GM19025 (cell line): ENCODE measurements around the gene PIGX.

Experiments used
- ATAC-seq: cut with Tn5 transposase; IDR thresholded peaks from one replicate; pipeline ENCODE4 v1.9.1; 2021; ENCODE audit warnings: mild to moderate bottlenecking, low read depth, moderate library complexity; ENCODE audit not compliant: unreplicated experiment

The PIGX gene

DNA sequence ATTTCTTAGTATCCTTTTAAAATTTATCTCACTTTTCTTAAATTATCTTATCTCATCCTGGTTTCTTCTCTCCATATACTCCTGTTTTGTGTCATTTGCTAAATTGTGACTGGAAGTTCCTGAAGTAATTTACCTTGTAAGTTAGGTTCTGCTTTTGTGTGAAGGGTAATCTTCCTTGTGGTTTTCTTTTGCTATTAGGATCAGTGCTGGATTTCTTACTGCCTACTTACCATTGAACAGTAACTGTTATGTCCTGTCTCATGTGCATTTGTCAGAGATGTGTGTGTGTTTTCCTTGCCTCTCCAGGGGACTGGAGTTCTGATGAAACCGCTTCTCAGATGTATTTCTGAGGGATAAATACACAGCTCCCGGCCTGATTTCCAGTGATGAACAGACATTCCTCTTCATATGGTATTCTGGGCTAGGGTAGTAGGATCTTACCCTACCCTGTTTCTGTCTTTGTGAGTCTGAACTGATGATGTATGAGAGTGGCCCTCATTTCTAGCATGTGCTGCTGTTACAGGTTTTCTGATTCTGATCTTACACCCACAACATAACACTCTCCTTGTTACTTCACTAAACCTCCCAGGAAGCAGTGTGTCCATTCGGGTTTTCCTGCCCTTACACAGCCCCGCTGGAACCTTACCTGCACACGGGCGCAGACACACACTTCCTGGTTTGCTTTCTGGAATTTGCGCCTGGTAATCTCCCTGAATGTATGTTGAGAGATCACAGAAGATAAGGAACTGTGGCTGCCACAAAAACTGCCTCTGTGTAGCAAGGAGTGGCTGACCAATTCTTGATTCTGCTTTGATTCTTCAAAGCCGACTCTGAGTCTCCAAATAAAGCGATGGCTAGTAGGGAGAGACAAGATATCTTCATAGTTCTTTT lies 42.2 kb downstream of the PIGX start:
- no peak for ATAC-seq

DNA sequence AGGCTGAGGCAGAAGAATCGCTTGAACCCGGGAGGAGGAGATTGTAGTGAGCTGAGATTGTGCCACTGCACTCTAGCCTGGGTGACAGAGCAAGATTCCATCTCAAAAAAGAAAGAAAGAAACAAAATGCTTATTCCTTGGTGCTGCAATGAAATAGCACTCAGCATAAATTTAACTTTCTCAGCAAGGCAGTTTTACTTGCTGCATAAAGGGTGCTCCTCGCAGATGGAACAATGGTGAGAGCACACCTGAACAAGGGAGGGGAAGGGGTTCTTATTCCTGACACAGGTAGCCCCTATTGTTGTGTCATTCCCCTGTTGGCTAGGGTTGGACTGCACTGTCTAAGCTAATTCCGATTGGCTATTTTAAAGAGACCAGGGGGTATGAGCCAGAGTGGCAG lies 44.6 kb downstream of the PIGX start:
- ATAC-seq: no peak

DNA sequence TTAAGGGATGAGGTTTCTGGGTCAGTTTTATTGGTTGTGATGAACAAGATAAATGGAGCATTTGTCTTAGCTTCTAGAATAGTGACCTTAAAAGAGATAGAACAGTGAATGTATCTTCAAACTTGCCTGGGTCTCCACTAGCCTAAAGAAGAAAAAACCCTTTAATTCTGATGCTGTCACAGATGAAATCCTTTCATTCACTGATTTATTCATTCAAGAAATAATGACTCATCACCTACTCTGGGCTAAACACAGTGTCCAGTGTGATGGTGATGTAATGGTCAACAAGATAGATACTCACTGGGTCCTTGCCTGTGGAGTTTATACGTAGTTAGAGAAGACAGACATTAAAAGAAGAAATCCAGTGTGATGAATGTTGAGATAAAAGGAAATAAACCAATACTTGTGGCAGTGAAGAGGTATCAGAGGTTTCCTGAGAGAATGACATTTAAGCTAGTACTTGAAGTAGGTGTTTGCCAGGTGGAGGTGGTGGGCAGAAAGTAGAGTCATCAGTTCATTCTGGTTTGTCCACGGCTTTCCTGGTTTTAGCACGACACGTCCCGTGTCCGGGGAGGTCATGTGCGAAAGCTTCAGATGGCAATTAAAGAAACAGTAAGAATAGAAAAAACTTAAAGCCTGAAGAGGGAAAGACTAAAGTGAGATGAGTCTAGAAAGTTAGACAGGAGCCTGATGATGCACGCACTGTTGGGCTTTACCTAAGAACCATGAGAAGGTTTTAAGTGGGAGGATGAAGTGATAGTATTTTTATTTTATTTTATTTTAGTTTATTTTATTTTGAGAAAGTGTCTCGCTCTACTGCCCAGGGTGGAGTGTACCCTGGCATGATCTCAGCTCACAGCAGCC lies 45.9 kb downstream of the PIGX start:
- ATAC-seq: no peak

GRCh38 chr3:196763179-196763578 lies 51.0 kb downstream of the PIGX start:
- ATAC-seq: no peak

DNA sequence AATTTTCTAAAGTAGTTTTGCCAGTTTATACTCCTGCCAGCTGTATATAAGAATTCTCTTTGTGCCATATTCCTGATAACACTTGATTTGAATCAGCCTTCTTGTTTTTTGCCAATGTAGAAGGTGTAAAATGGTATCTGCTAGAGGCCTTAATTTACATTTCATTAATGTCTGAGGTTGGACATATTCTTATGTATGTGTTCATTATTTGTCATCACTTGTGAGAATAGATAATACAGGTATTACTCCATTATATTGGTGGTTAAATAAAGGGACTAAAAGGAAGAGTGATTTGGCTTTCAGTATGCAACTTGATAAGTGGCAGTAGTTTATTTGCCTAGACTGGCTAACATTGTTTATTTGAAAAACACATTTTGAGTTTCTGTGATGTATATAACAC lies 53.3 kb downstream of the PIGX start:
- no peak for ATAC-seq

GRCh38 chr3:196771067-196771466 lies 58.9 kb downstream of the PIGX start:
- ATAC-seq: no peak

GRCh38 chr3:196772102-196772501 lies 59.9 kb downstream of the PIGX start:
- ATAC-seq: no peak

- ATAC-seq: no peak
These were observed 60.7 kb downstream of the PIGX start for GRCh38 chr3:196772897-196773296.

- no peak for ATAC-seq
These were observed 62.1 kb downstream of the PIGX start for GRCh38 chr3:196774191-196774820.

GRCh38 chr3:196774848-196775422 lies 62.8 kb downstream of the PIGX start:
- no peak for ATAC-seq

DNA sequence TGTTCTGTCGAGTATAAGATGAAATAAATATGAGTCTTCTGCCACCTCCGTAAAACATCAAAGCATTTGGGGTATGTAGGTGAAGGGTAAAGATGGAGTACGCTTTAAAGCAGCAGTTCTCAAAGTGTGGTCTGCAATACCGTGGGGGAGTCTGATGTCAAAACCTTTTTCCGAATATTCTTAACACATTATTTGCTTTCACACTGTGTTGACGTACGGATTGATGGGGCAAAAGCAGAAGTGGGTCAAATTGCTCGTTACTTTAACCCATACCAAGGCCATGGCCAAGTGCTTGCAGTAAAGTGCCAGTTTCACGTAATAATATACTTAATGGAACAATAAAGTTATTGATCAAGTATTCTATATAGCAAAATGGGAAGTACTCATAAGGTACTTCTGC lies 63.8 kb downstream of the PIGX start:
- ATAC-seq: no peak

DNA sequence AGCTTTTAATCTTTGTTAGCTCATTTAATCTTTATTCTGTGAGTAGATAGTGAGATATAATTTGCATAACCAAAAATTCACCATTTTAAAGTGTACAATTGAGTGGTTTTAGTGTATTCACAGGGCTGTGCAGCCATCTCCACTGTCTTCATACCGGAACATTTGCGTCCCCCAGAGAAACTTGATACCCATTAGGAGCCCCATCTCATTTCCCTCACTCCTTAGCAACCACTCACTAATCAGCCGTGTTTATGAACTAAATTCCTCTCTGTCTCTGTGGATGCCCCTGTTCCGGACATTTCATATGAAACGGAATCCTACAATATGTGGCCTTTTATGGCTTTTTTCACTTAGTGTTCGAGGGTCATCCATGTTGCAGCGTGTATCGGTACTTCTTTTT lies 65.7 kb downstream of the PIGX start:
- ATAC-seq: no peak

DNA sequence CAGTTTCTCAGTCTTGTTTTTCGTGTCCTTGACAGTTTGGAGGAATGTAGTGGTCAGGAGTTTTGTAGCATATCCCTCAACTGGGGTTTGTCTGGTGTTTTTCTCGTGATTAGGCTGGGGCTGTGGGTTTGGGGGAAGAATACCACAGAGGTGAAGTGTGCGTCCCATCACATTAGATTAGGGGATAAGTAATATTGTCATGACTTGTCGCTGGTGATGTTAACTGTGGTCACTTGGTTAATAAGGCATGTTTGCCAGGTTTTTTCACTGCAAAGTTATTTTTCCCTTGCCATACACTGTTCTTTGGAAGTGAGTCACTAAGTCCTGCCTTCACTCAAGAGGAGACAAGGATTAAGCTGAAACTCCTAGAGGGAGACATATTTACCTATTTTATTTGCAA lies 66.6 kb downstream of the PIGX start:
- ATAC-seq: no peak

DNA sequence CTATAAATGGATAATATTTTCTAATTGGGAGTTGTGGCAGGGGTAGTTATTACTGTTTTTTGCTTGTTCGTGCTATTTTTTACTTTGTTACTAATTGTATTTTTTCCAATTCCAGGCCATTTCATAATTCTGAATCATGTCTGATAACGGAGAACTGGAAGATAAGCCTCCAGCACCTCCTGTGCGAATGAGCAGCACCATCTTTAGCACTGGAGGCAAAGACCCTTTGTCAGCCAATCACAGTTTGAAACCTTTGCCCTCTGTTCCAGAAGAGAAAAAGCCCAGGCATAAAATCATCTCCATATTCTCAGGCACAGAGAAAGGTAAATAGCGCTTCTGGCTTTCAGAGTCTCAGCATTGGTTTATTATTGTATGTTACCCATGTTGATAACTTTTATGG lies 70.3 kb downstream of the PIGX start:
- no peak for ATAC-seq
